Measurements from ENCODE around the gene SANBR. TPM values are rescaled to one million over a fixed set of nuclear protein-coding genes. Genes with fewer than 3 reads are reported as not detected.

The SANBR gene
- total and polyA plus RNA-seq, 2 of the 4 experiments (the other 2 are of a cell fraction), result 3.3 to 3.8 TPM

DNA sequence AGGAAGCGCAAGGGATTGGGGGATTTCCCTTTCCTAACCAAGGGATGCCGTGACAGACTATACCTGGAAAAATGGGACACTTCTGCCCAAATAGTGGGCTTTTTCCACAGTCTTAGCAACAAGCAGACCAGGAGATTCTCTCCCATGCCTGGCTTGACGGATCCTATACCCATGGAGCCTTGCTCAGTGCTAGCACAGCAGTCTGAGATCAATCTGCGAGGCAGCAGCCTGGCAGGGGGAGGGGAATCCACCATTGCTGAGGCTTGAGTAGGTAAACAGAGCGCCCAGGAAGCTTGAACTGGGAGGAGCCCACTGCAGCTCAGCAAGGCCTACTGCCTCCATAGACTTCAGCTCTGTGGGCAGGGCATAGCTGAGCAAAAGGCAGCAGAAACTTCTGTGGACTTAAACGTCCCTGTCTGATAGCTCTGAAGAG is 44.4 kb upstream of the SANBR start:
- Histone ChIP-seq H2BK20ac (ENCODE audit: low read depth, low read length) (no peak overlapping the region), H2BK5ac (ENCODE audit: low read depth, low read length, poor library complexity, severe bottlenecking) (no peak overlapping the region), H2AK9ac (replicated peaks; ENCODE audit: low read depth, low read length, poor library complexity) (no peak overlapping the region), H3K27ac (ENCODE audit: insufficient read depth, low read length) (no peak overlapping the region), H3K18ac (ENCODE audit: low read depth, low read length) (no peak overlapping the region), H3K14ac (replicated peaks; ENCODE audit: low read depth, low read length) (no peak overlapping the region), H3K79me1 (ENCODE audit: low read depth in 1 of 2, low read length in 2 of 2) (peaks cover 15 to 46% of the 10 kb centered on the region in 2 experiments), H3K56ac (ENCODE audit: extremely low read depth, insufficient read depth, low read length) (no peak overlapping the region), H3K9me3 (ENCODE audit: control insufficient read depth, insufficient read depth, low read length) (no peaks in the 10 kb centered on the region), H4K5ac (ENCODE audit: low read depth, low read length) (no peak overlapping the region), H4K8ac (ENCODE audit: low read depth in 2 of 2, low read length in 2 of 2) (no peak overlapping the region), H3K36me3 (ENCODE audit: control insufficient read depth, insufficient read depth, low read length) (peaks cover 7% of the 10 kb centered on the region), H2BK120ac (ENCODE audit: low read depth, low read length) (no peak overlapping the region), H3K4me1 (ENCODE audit: control insufficient read depth, insufficient read depth, low read length) (no peaks in the 10 kb centered on the region; the same call in 1 of the 2 replicates), H3K4me2 (ENCODE audit: low read depth, low read length) (no peak overlapping the region), H2AK5ac (ENCODE audit: low read depth, low read length) (no peak overlapping the region), H3K9ac (ENCODE audit: low read depth, low read length) (no peak overlapping the region), H2BK15ac (ENCODE audit: low read depth, low read length) (no peak overlapping the region), H3K27me3 (ENCODE audit: control insufficient read depth, insufficient read depth, low read length) (no peaks in the 10 kb centered on the region), H3K4ac (ENCODE audit: low read depth, low read length) (no peak overlapping the region), H3K4me3 (ENCODE audit: insufficient read depth, low read depth, low read length) (no peak overlapping the region), H2AFZ (replicated peaks; ENCODE audit: low read length, poor library complexity) (no peak overlapping the region), H4K91ac (ENCODE audit: insufficient read depth, low read depth, low read length) (no peak overlapping the region), H4K20me1 (ENCODE audit: insufficient read depth, low read length) (peaks cover 14% of the 10 kb centered on the region), H3K9me1 (ENCODE audit: insufficient read depth, low read length) (peaks cover 3% of the 10 kb centered on the region; the same call in 1 of the 2 replicates), H3K23ac (ENCODE audit: low read depth, low read length) (no peak overlapping the region)
- CTCF ChIA-PET, result no interaction called here
- ATAC-seq (ENCODE audit: low read depth) (no peak), DNase-seq (no peak)
- POLR2A ChIA-PET (ENCODE audit: unreplicated experiment), result no interaction called here
- TF ChIP-seq, protein P1, sequence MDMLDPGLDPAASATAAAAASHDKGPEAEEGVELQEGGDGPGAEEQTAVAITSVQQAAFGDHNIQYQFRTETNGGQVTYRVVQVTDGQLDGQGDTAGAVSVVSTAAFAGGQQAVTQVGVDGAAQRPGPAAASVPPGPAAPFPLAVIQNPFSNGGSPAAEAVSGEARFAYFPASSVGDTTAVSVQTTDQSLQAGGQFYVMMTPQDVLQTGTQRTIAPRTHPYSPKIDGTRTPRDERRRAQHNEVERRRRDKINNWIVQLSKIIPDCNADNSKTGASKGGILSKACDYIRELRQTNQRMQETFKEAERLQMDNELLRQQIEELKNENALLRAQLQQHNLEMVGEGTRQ (IDR thresholded peaks at IDR 0.05; ENCODE audit: low read depth, low read length), result no peak
- no peak for TF ChIP-seq SMC3 (IDR thresholded peaks at IDR 0.05; ENCODE audit: low read depth, low read length)
- TF ChIP-seq CEBPB (IDR thresholded peaks at IDR 0.05; ENCODE audit: low read depth, low read length), result no peak
- TF ChIP-seq, protein P2, sequence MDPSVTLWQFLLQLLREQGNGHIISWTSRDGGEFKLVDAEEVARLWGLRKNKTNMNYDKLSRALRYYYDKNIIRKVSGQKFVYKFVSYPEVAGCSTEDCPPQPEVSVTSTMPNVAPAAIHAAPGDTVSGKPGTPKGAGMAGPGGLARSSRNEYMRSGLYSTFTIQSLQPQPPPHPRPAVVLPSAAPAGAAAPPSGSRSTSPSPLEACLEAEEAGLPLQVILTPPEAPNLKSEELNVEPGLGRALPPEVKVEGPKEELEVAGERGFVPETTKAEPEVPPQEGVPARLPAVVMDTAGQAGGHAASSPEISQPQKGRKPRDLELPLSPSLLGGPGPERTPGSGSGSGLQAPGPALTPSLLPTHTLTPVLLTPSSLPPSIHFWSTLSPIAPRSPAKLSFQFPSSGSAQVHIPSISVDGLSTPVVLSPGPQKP (IDR thresholded peaks at IDR 0.05; ENCODE audit: borderline replicate concordance, low read depth, low read length), result no peak
- no peak for TF ChIP-seq RAD21 (IDR thresholded peaks at IDR 0.05; ENCODE audit: low read length)
- TF ChIP-seq BHLHE40 (IDR thresholded peaks at IDR 0.05; ENCODE audit: low read depth, low read length), result no peak
- no peak for TF ChIP-seq MAFK (IDR thresholded peaks at IDR 0.05; ENCODE audit: low read depth, low read length)
- in situ Hi-C loops (cut with MboI; ENCODE audit: low sequenced_read_pairs), result no loop called here
- BruUV-seq (replicated peaks), result no TSS peak
- WGBS, 2 experiments (ENCODE audit: extremely low coverage in 2 of 2, insufficient read length in 1 of 2), result 83% methylated on average over 2 of the region's 6 CpGs; no CpG with 5 or more reads in 1 of the 2 experiments
- intact Hi-C loops (cut with micrococcal nuclease), result no loop called here
- dilution Hi-C loops (cut with HindIII; ENCODE audit: low sequenced_read_pairs, unreplicated experiment), result no loop called here
